ENCODE data around the gene NUAK1. TPM values are rescaled to one million over a fixed set of nuclear protein-coding genes. Genes with fewer than 3 reads are reported as not detected.

Gene NUAK1
- total RNA-seq: 0.52 TPM

- H3K27me3 ChIP-seq (ENCODE audit: insufficient read depth, low read length): peaks cover 70% of the 10 kb centered on the region
- no peaks in the 10 kb centered on the region for H3K9me3 ChIP-seq (ENCODE audit: low read depth, low read length)
- H3K4me1 ChIP-seq (ENCODE audit: insufficient read depth, low read length): peaks cover 12% of the 10 kb centered on the region
- no peak within 1 kb of the TSS for H3K4me3 ChIP-seq (ENCODE audit: low read length)
Observed at GRCh38 chr12:106138633-106139421, at the start of gene NUAK1. Gene NUAK1 (minus strand): TSS chr12:106138954. CDS start chr12:106138653, 301 bp downstream.

DNA sequence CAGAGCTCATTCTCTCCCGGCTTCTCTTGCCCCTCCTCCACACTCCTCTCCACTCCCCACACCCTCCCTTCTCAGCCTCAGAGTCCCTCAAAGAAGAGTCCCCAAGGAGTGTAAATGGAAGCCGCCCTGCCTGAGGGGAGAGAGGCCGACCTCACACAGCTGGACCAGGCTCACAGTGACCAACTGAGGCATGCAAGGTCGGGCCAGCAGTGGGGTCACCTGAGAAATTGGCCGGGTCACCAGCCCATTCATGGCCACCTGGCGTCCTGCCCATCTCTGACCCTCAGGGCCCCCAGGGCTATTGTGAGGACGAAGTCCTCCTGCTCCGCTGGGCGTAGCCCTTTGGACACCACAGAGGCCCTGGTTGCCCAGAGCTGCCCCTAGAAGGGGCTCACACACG lies 49.5 kb upstream of the NUAK1 start:
- no peak overlapping the region for H3K4me3 ChIP-seq (ENCODE audit: low read length)
- H3K9me3 ChIP-seq (ENCODE audit: low read depth, low read length): no peaks in the 10 kb centered on the region
- no peaks in the 10 kb centered on the region for H3K4me1 ChIP-seq (ENCODE audit: insufficient read depth, low read length)
- peaks cover 3% of the 10 kb centered on the region for H3K27me3 ChIP-seq (ENCODE audit: insufficient read depth, low read length)

- no peaks in the 10 kb centered on the region for H3K4me1 ChIP-seq (ENCODE audit: insufficient read depth, low read length)
- no peak overlapping the region for H3K4me3 ChIP-seq (ENCODE audit: low read length)
- no peaks in the 10 kb centered on the region for H3K9me3 ChIP-seq (ENCODE audit: low read depth, low read length)
- peaks cover 3% of the 10 kb centered on the region for H3K27me3 ChIP-seq (ENCODE audit: insufficient read depth, low read length)
Observed at GRCh38 chr12:106187842-106188241, 49.1 kb upstream of the NUAK1 start.

DNA sequence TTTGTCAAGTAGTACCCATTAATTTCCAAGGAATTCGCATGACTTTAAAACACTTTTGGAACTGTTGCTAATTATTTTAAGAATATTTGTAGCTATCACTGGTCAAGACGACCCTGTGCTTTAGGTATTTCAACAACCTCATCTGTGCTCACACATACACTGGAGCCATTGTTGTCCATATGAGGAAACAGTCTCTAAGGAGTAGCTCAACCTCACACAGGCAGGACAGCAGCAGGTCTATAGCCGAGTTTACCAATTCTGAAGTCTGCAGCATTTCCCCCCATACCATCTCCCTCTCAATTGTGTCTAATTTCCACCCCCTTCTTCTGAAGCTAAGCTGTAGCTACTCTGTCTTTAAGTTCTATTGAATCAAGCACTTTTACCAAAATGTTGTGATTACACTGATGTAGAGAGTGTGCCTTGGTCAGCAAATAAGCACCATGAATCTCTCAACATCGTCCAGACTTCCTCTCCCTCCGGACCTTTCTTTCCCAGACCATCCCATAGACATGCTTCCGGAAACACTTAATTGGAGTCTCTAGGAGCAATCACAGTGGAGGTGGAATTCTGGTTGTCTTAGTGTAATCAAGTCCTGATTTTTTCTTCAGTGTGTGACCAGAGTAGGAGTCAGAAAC lies 48.5 kb upstream of the NUAK1 start:
- H3K9me3 ChIP-seq (ENCODE audit: low read depth, low read length): no peaks in the 10 kb centered on the region
- H3K4me1 ChIP-seq (ENCODE audit: insufficient read depth, low read length): no peaks in the 10 kb centered on the region
- H3K4me3 ChIP-seq (ENCODE audit: low read length): no peak overlapping the region
- peaks cover 3% of the 10 kb centered on the region for H3K27me3 ChIP-seq (ENCODE audit: insufficient read depth, low read length)

- Histone ChIP-seq H3K9me3 (ENCODE audit: low read depth, low read length) (no peaks in the 10 kb centered on the region), H3K4me3 (ENCODE audit: low read length) (no peak overlapping the region), H3K4me1 (ENCODE audit: insufficient read depth, low read length) (no peaks in the 10 kb centered on the region), H3K27me3 (ENCODE audit: insufficient read depth, low read length) (peaks cover 3% of the 10 kb centered on the region)
Observed at GRCh38 chr12:106183735-106184134, 45.0 kb upstream of the NUAK1 start.

DNA sequence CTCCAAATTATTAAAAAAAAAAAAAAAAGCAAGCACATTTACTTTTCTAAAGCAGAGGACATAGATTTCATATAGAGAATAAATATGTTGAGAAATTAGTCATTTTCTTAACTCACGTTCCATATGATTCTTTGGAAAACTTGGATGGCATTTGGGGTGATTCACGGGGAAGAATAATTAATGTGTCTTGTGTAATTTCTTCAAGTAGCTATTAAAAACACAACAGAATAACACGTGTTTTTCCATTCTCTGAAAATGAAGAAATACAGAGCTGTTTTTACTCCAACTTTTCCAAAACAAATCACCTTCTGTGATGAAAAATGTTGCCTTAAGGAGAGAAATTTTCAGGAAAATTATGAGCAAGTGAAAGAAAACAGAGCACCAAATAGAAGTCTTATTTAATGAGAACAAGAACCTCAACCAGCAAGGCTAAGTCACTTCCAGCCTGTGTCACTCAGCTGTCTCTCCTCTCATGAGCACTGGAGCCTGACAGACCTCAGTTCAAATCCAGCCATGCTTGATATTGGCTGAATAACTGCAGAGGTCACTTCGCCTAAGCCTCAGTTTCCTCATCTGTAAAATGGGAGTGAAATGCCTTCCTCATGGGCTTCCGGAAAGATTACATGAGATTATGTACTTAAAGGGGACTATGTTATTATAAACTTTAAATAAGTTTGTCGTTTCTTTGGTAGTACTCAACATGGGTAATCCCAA lies 42.8 kb upstream of the NUAK1 start:
- Histone ChIP-seq H3K27me3 (ENCODE audit: insufficient read depth, low read length) (no peaks in the 10 kb centered on the region), H3K4me3 (ENCODE audit: low read length) (no peak overlapping the region), H3K4me1 (ENCODE audit: insufficient read depth, low read length) (no peaks in the 10 kb centered on the region), H3K9me3 (ENCODE audit: low read depth, low read length) (no peaks in the 10 kb centered on the region)

GRCh38 chr12:106179086-106179485 lies 40.3 kb upstream of the NUAK1 start:
- H3K4me3 ChIP-seq (ENCODE audit: low read length): no peak overlapping the region
- H3K9me3 ChIP-seq (ENCODE audit: low read depth, low read length): no peaks in the 10 kb centered on the region
- H3K4me1 ChIP-seq (ENCODE audit: insufficient read depth, low read length): no peaks in the 10 kb centered on the region
- H3K27me3 ChIP-seq (ENCODE audit: insufficient read depth, low read length): no peaks in the 10 kb centered on the region

- Histone ChIP-seq H3K9me3 (ENCODE audit: low read depth, low read length) (no peaks in the 10 kb centered on the region), H3K4me1 (ENCODE audit: insufficient read depth, low read length) (no peaks in the 10 kb centered on the region), H3K27me3 (ENCODE audit: insufficient read depth, low read length) (no peaks in the 10 kb centered on the region), H3K4me3 (ENCODE audit: low read length) (no peak overlapping the region)
Observed at GRCh38 chr12:106178562-106178961, 39.8 kb upstream of the NUAK1 start.

GRCh38 chr12:106176560-106176959 lies 37.8 kb upstream of the NUAK1 start:
- Histone ChIP-seq H3K4me3 (ENCODE audit: low read length) (no peak overlapping the region), H3K4me1 (ENCODE audit: insufficient read depth, low read length) (no peaks in the 10 kb centered on the region), H3K9me3 (ENCODE audit: low read depth, low read length) (no peaks in the 10 kb centered on the region), H3K27me3 (ENCODE audit: insufficient read depth, low read length) (no peaks in the 10 kb centered on the region)

DNA sequence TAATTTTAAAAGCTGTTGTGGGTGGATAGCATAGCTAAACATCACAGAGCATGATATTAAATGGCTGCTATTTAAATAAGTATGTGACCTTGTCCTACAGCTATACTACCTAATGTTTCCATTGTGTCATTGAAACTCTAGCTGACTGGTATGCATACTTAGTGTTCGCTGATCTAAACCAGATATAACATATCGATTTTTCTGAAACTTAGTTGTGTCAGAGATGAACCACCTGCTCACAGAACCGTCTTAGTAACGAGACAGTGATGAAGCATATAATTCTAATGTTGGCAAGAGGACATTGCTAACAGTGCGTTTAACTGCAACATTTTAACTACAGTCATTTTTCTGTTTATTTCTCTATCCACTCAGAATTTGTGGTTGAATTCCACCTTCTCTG lies 36.1 kb upstream of the NUAK1 start:
- Histone ChIP-seq H3K9me3 (ENCODE audit: low read depth, low read length) (no peaks in the 10 kb centered on the region), H3K27me3 (ENCODE audit: insufficient read depth, low read length) (no peaks in the 10 kb centered on the region), H3K4me3 (ENCODE audit: low read length) (no peak overlapping the region), H3K4me1 (ENCODE audit: insufficient read depth, low read length) (no peaks in the 10 kb centered on the region)

GRCh38 chr12:106173442-106173841 lies 34.7 kb upstream of the NUAK1 start:
- H3K9me3 ChIP-seq (ENCODE audit: low read depth, low read length): no peaks in the 10 kb centered on the region
- no peaks in the 10 kb centered on the region for H3K4me1 ChIP-seq (ENCODE audit: insufficient read depth, low read length)
- no peaks in the 10 kb centered on the region for H3K27me3 ChIP-seq (ENCODE audit: insufficient read depth, low read length)
- no peak overlapping the region for H3K4me3 ChIP-seq (ENCODE audit: low read length)

GRCh38 chr12:106171117-106171750 lies 32.5 kb upstream of the NUAK1 start:
- H3K27me3 ChIP-seq (ENCODE audit: insufficient read depth, low read length): no peaks in the 10 kb centered on the region
- no peaks in the 10 kb centered on the region for H3K4me1 ChIP-seq (ENCODE audit: insufficient read depth, low read length)
- H3K4me3 ChIP-seq (ENCODE audit: low read length): no peak overlapping the region
- H3K9me3 ChIP-seq (ENCODE audit: low read depth, low read length): no peaks in the 10 kb centered on the region

DNA sequence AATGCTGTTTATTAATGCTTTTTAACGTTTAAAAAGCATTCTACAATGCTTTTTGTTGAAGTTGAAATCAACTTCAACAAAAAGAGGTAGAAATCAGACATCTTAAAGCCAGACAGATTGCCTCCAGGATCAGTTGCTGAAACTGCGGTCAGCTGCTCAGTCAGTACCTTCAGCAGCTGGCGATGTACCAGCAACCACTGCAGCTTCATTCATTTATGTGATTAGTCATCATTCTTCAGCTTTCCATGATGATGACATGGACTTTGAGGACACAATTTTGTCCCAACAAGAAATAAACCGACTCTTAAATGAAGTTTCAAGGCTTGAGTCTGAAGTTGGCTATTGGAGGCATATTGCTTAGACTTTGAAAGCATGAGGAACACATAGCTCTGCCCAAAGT lies 31.5 kb upstream of the NUAK1 start:
- Histone ChIP-seq H3K4me3 (ENCODE audit: low read length) (no peak overlapping the region), H3K9me3 (ENCODE audit: low read depth, low read length) (no peaks in the 10 kb centered on the region), H3K27me3 (ENCODE audit: insufficient read depth, low read length) (no peaks in the 10 kb centered on the region), H3K4me1 (ENCODE audit: insufficient read depth, low read length) (no peaks in the 10 kb centered on the region)

DNA sequence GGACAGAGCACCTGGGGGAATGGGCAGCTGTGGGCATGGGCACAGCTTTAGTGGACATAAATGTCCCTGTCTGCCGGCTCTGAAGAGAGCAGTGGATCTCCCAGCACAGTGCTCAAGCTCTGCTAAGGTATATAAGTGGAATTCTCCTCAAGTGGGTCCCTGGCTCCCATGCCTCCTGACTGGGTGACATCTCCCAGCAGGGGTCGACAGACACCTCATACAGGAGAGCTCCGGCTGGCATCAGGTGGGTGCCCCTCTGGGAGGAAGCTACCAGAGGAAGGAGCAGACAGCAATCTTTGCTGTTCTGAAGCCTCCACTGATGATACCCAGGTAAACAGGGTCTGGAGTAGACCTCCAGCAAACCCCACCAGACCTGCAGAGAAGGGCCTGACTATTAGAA lies 25.0 kb upstream of the NUAK1 start:
- Histone ChIP-seq H3K4me3 (ENCODE audit: low read length) (no peak overlapping the region), H3K9me3 (ENCODE audit: low read depth, low read length) (no peaks in the 10 kb centered on the region), H3K27me3 (ENCODE audit: insufficient read depth, low read length) (peaks cover 8% of the 10 kb centered on the region), H3K4me1 (ENCODE audit: insufficient read depth, low read length) (no peaks in the 10 kb centered on the region)

DNA sequence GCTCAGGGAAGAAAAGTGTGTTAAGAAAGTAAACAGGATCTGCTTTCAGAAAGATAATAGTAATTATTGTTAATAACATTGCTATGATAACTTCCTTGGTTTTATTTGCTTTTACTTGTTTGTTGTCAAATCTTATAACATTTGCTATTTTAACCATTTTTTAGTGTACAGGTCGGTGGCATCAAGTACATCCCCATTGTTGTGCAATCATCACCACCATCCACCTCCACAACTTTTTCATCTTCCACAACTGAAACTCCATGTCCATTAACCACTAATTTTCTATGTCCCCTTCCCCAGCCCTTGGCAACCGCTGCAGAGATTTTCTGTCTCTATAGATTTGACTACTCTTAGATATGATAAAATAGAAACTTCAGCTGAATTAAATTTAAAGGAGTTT lies 22.7 kb upstream of the NUAK1 start:
- Histone ChIP-seq H3K9me3 (ENCODE audit: low read depth, low read length) (no peaks in the 10 kb centered on the region), H3K27me3 (ENCODE audit: insufficient read depth, low read length) (peaks cover 8% of the 10 kb centered on the region), H3K4me3 (ENCODE audit: low read length) (no peak overlapping the region), H3K4me1 (ENCODE audit: insufficient read depth, low read length) (no peaks in the 10 kb centered on the region)

Measured in mononuclear cell (primary cell).